Lower lobe of right lung (tissue), 2 donors: Measurements from ENCODE around the gene SERPINA3. TPM values are rescaled to one million over a fixed set of nuclear protein-coding genes. Genes with fewer than 3 reads are reported as not detected.

Experiments
- ATAC-seq, 2 donors: fragments of 200-7000 bp; cut with Tn5 transposase; one replicate each; pipeline ENCODE4 v1.9.1; 2020 to 2022; ENCODE audit warnings: mild to moderate bottlenecking in 2 of 2, moderate library complexity in 2 of 2
- DNase-seq: peaks from one replicate; pipeline ENCODE4 v3.0.0-alpha.2; 2020
- H3K27ac ChIP-seq: fragments of 200-600 bp; one replicate; pipeline ENCODE4 v1.8.0; 2022
- H3K27me3 ChIP-seq: fragments of 200-600 bp; one replicate; pipeline ENCODE4 v1.8.0; 2022; ENCODE audit warnings: low read depth
- H3K36me3 ChIP-seq: fragments of 200-600 bp; one replicate; pipeline ENCODE4 v1.8.0; 2022; ENCODE audit warnings: mild to moderate bottlenecking
- H3K4me1 ChIP-seq: fragments of 200-600 bp; one replicate; pipeline ENCODE4 v1.8.0; 2022
- H3K4me3 ChIP-seq: fragments of 200-600 bp; one replicate; pipeline ENCODE4 v1.8.0; 2022; ENCODE audit warnings: mild to moderate bottlenecking
- H3K9me3 ChIP-seq: fragments of 200-600 bp; one replicate; pipeline ENCODE4 v1.8.0; 2022
- CTCF ChIP-seq: fragments of 200-600 bp; IDR thresholded peaks from one replicate; pipeline ENCODE4 v1.8.0; 2022; ENCODE audit warnings: antibody characterized with exemption, mild to moderate bottlenecking
- intact Hi-C: fragments of 100-400 bp; cut with DNase I; formaldehyde crosslinking; loops from one replicate; pipeline ENCODE4 v1.11.0; 2022
- total RNA-seq: library from RNA; stranded (reverse); fragmentation: NEBNext Ultra II Directional; extraction: Animal tissue kit (Norgen Biotek cat#: 25700); gene quantifications from one replicate; pipeline ENCODE4 v1.2.1, GENCODE V29; 2021
- donor health status: DM: no; HTN: yes; CAD: no; lungs with severe emphysema.

Gene SERPINA3
- total RNA-seq, 1 donor from 2014 or later, result 74.6 TPM

GRCh38 chr14:94623422-94623809 lies 11.2 kb downstream of the SERPINA3 start:
- no peaks in the 10 kb centered on the region for H3K36me3 ChIP-seq
- H3K27ac ChIP-seq, result no peak overlapping the region
- no peak for ATAC-seq
- H3K27me3 ChIP-seq, result no peaks in the 10 kb centered on the region
- intact Hi-C loops, result no loop called here
- H3K9me3 ChIP-seq, result peaks cover 6% of the 10 kb centered on the region
- H3K4me1 ChIP-seq, result no peaks in the 10 kb centered on the region
- TF ChIP-seq CTCF, result no peak
- no peak for DNase-seq
- H3K4me3 ChIP-seq, result no peak overlapping the region

- DNase-seq, result no peak
- no peaks in the 10 kb centered on the region for H3K36me3 ChIP-seq
- H3K4me1 ChIP-seq, result no peaks in the 10 kb centered on the region
- no peak overlapping the region for H3K27ac ChIP-seq
- TF ChIP-seq CTCF, result no peak
- peaks cover under 1% of the 10 kb centered on the region for H3K9me3 ChIP-seq
- H3K4me3 ChIP-seq, result no peak overlapping the region
- no peak for ATAC-seq
- no peaks in the 10 kb centered on the region for H3K27me3 ChIP-seq
- intact Hi-C loops, result no loop called here
Measured at GRCh38 chr14:94623856-94624499, 11.8 kb downstream of the SERPINA3 start.

DNA sequence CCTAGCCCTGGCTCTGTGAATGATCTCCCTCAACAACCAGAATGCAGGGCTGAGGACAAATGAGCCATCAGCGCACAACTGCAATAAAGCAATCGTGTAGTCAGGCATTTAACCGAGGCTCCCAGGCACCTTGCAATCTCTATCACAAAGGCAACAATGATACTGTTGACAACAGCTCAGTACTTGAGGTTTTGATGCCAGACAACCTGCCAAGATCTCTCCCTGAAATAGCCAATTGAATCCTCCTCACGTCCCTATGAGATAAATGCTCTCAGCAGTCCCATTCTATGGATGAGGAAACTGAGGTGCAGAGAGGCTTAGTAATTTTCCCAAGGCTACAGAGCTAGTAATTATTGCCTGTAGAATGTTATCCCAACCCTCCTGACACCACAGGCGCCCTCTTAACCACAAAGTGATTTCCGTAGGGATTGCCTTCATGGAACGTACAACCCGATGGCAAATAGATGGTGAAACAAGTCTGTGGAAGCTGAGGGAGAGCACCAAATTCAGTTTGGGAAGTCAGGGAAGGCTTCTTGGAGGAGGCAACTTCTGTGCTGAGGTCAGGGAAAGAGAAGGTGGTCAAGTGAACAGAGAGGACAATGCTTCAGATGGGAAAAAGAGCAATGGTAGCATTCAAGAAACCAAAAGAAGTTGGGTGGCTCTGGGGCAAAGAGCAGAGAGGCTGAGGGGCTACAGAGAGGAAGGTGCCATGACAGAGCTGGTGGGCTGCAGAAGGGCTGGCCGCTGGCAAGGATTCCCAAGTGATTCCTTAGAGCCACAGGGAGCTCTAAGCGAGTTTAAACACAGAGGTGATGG lies 12.6 kb downstream of the SERPINA3 start:
- intact Hi-C loops, result no loop called here
- no peaks in the 10 kb centered on the region for H3K4me1 ChIP-seq
- no peak for TF ChIP-seq CTCF

GRCh38 chr14:94625353-94625635 lies 13.1 kb downstream of the SERPINA3 start:
- ATAC-seq (no peak), DNase-seq (no peak)
- no peaks in the 10 kb centered on the region for H3K9me3 ChIP-seq
- no peaks in the 10 kb centered on the region for H3K27me3 ChIP-seq
- TF ChIP-seq CTCF, result no peak
- no peak overlapping the region for H3K27ac ChIP-seq
- no peak overlapping the region for H3K4me3 ChIP-seq
- intact Hi-C loops, result no loop called here
- no peaks in the 10 kb centered on the region for H3K4me1 ChIP-seq
- H3K36me3 ChIP-seq, result no peaks in the 10 kb centered on the region

More for the DNA sequence above, 12.6 kb downstream of the SERPINA3 start:
- Histone ChIP-seq H3K4me3 (no peak overlapping the region), H3K27me3 (no peaks in the 10 kb centered on the region), H3K9me3 (no peaks in the 10 kb centered on the region), H3K36me3 (no peaks in the 10 kb centered on the region), H3K27ac (no peak overlapping the region)
- DNase-seq (no peak), ATAC-seq (no peak)

DNA sequence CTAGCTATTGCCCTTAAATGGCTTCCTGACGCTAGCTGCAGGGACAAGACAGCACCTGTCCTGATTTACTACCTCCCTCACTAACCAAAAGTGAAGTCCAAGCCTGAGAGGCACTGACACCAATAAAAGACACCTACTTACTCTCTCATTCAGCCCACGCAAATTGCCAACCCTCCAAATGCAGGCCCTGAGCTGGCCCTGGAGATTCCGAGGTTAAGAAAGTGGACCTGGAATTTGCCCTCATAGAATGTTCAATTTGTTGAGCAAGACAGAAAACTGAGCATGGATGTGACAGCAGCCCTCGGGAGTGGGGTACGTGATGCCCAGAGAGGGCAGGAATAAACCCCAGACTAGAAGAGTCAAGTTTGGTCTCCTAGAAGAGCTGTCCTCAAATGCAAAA lies 16.4 kb downstream of the SERPINA3 start:
- DNase-seq (no peak), ATAC-seq (no peak)
- no peaks in the 10 kb centered on the region for H3K4me1 ChIP-seq
- intact Hi-C loops, result no loop called here
- H3K9me3 ChIP-seq, result no peaks in the 10 kb centered on the region
- TF ChIP-seq CTCF, result no peak
- no peak overlapping the region for H3K4me3 ChIP-seq
- H3K27me3 ChIP-seq, result no peaks in the 10 kb centered on the region
- H3K36me3 ChIP-seq, result no peaks in the 10 kb centered on the region
- H3K27ac ChIP-seq, result no peak overlapping the region
